Measurements from ENCODE around the gene CHRNE. TPM values are rescaled to one million over a fixed set of nuclear protein-coding genes. Genes with fewer than 3 reads are reported as not detected.
"Not testable (repeated sequence)": the region's sequence is repeated elsewhere in the genome, so short reads cannot be mapped to it uniquely, and the experiment has no call there.

CHRNE gene
- polyA plus RNA-seq, 1 donor: 2.3 TPM

GRCh38 chr17:4887581-4887980 lies 15.3 kb downstream of the CHRNE start:
- DNase-seq (ENCODE audit: low read depth): no peak

DNA sequence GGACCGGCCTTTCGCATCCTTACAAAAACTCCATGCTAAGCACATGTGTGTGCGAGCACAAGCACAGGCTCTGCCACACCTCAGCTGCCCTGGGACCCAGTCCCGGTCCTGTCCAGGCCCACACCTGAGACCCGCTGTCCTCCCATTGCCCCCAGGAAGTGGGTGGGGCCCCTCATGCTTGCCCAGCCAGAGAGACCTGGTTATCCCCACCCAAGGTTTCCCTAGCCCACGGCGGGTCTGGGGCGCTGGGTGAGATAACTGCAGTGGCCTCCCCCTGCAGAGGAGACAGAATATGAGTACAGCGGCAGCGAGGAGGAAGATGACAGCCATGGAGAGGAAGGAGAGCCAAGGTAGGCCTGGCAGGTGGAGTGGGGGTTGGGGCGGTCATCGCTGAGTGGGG lies 16.1 kb downstream of the CHRNE start:
- no peak for DNase-seq (ENCODE audit: low read depth)

GRCh38 chr17:4884489-4884888 lies 18.4 kb downstream of the CHRNE start:
- DNase-seq (ENCODE audit: low read depth): no peak

DNA sequence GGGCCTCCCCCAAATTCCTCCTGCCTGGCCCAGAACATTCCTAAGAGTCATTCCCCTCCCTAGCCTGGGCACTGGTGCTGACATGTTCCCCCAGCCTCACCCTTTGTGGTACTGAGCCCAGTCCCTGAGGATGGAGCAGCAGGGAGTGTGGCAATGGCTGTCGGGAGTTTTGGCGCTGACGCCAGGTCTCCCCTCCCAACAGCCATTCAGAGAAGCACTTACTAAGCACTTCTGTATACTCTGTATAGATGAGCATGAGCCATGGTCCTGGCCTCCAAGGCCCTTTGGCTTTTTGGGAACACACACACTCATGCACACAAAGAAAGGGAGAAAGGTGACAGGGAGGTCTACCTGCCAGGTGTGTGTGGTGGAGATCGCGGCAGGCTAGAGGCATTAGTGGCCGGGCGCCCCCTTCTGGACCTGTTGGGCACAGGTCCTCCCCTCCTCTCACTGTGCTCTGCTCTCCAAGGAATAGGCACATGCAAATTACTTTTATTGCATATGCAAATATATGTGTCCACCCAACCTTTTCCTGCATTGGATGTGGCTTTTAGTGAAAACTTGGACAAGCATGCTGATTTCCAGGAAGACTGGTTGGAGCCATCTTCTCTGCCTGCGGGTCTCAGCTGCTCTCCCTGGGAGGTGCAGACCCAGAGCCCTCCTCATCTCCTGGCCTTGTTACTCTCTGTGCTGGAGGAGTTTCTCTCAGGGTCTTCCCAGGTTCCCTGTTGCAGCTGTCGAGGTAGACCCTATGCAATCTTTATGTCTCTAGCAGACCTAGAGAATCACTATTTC lies 20.9 kb downstream of the CHRNE start:
- no peak for DNase-seq (ENCODE audit: low read depth)

DNA sequence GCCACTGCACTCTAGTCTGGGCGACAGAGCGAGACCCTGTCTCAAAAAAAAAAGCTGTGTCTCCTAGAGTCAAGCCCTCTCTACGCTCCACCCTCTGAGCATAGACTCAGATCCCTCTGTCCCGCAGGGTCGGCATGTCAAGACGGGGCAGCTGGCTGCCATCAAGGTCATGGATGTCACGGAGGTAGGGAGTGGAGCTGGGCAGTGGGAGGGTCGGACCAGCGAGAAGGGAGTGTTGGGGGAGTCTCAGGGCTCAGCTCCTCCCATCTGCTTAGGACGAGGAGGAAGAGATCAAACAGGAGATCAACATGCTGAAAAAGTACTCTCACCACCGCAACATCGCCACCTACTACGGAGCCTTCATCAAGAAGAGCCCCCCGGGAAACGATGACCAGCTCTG lies 22.0 kb downstream of the CHRNE start:
- no peak for DNase-seq (ENCODE audit: low read depth)

GRCh38 chr17:4879601-4880000 lies 23.3 kb downstream of the CHRNE start:
- DNase-seq (ENCODE audit: low read depth): no peak

DNA sequence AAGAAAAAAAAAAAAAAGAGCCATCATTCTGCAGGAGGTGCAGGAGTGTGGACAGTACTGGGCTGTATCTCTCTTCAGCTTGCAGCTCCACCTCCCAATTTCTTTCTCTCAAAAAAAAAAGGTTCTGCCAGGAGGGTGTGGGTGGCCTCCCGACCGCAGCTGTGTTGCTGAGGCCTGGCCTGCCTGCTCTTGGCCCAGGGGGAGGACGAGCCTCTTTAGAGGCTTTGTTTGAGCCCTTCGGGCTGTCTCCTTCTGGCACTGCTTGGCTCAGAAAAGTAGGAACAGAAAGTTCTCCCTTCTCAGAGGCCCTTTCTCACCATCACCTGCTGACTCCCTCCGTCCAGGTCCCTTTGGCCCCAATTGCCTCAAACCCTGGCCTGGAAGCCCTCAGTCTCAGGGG lies 25.8 kb downstream of the CHRNE start:
- no peak for DNase-seq (ENCODE audit: low read depth)

GRCh38 chr17:4872786-4873185 lies 30.1 kb downstream of the CHRNE start:
- DNase-seq (ENCODE audit: low read depth): no peak

DNA sequence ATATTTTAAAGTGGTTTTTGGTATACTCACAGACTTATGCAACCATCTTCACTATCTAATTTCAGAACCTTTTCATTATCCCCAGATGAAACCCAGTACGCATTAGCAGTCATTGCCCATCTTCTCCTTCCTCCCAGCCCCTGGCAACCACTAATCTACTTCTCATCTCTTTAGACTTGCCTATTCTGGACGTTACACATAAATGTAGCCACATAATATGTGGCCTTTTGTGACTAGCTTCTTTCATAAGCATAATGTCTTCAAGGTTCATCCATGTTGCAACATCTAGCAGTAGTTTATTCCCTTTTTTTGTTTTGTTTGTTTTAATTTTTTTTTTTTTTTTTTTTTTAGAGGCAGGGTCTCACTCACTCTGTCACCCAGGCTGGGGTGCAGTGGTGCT lies 32.0 kb downstream of the CHRNE start:
- no peak for DNase-seq (ENCODE audit: low read depth)

- DNase-seq (ENCODE audit: low read depth): not testable (repeated sequence)
Observed at GRCh38 chr17:4869058-4869998, 33.6 kb downstream of the CHRNE start.

DNA sequence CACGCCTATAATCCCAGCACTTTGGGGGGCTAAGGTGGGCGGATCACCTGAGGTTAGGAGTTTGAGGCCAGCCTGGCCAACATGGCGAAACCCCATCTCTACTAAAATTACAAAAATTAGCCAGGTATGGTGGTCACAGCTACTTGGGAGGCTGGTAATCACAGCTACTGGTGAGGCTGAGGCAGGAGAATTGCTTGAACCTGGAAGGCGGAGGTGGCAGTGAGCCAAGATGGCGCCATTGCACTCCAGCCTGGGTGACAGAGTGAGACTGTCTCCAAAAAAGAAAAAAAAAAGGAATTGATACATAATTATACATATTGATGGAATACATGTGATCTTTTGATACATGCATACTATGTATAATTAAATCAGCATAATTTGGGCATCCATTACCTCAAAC lies 35.4 kb downstream of the CHRNE start:
- DNase-seq (ENCODE audit: low read depth): not testable (repeated sequence)

DNA sequence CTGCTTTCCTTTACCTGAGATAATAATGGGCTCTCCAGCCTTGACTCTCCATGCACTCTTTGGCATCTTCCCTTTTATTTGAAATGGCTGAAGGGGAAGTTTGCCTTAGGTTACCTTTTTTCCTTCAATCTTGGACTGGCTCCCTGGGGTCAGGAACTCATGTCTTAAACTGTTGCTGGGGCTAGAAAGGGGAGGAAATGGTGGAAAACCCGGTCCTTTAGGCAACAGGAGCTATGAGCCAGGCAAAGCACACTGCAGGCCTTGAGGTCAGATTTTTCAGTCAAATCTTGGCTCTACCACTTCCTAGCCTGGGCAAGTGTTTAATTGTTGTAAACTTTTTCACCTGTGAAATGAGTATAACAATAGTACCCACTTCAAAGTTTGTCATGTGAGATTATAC lies 39.6 kb downstream of the CHRNE start:
- DNase-seq (ENCODE audit: low read depth): no peak

- DNase-seq (ENCODE audit: low read depth): no peak
Observed at GRCh38 chr17:4862720-4863119, 40.2 kb downstream of the CHRNE start.

- DNase-seq (ENCODE audit: low read depth): no peak
Observed at GRCh38 chr17:4861052-4861451, 41.8 kb downstream of the CHRNE start.

- no peak for DNase-seq (ENCODE audit: low read depth)
Observed at GRCh38 chr17:4860651-4861050, 42.2 kb downstream of the CHRNE start.

DNA sequence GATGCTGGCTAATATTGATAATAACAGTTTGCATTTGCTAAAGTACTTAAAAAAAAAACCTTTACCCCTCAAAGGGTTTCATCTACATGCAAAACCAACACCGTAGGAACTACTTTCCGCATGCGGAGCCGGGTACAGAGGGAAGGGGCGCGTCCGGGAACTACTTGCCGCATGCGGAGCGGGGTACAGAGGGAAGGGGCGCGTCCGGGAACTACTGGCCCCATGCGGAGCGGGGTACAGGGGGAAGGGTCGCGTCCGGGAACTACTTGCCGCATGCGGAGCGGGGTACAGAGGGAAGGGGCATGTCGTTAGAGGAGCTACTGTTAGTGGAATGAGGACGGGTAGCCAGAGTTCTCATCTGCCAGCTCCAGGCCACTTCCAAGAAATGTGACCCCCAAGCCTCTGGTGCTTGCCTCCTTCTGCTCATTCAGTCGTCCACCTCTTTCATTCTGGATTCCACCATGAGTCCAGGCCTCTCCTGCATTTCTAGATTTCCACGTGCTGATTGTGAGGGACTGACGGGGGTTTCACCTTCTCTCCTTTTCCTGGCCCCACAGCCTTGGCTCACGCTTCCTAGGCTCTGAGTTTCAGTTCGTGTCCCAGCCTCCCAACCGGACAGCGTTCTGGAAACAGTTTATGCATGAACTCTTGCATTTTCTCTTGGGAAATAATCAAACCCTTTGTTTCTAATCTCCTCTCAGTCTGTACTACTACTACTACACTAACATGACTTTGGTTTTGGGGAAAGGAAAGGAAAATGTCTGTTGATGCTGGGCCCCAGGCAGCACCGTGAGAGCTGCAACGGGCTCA lies 42.9 kb downstream of the CHRNE start:
- peak; percentile 34 for DNase-seq (ENCODE audit: low read depth)

- DNase-seq (ENCODE audit: low read depth): no peak
Observed at GRCh38 chr17:4858882-4859260, 44.0 kb downstream of the CHRNE start.

- DNase-seq (ENCODE audit: low read depth): no peak
Observed at GRCh38 chr17:4858068-4858881, 44.6 kb downstream of the CHRNE start.

GRCh38 chr17:4857347-4857746 lies 45.6 kb downstream of the CHRNE start:
- DNase-seq (ENCODE audit: low read depth): not testable (repeated sequence)

- DNase-seq (ENCODE audit: low read depth): no peak
Observed at GRCh38 chr17:4856937-4857314, 46.0 kb downstream of the CHRNE start.

GRCh38 chr17:4856271-4856936 lies 46.5 kb downstream of the CHRNE start:
- DNase-seq (ENCODE audit: low read depth): no peak

Measured in forelimb muscle (tissue), 1 donor.